ENCODE results near the gene ALG11. TPM values are rescaled to one million over a fixed set of nuclear protein-coding genes. Genes with fewer than 3 reads are reported as not detected.

Gene ALG11
- total RNA-seq, 1 experiment from 2014 or later = 10.3 TPM

DNA sequence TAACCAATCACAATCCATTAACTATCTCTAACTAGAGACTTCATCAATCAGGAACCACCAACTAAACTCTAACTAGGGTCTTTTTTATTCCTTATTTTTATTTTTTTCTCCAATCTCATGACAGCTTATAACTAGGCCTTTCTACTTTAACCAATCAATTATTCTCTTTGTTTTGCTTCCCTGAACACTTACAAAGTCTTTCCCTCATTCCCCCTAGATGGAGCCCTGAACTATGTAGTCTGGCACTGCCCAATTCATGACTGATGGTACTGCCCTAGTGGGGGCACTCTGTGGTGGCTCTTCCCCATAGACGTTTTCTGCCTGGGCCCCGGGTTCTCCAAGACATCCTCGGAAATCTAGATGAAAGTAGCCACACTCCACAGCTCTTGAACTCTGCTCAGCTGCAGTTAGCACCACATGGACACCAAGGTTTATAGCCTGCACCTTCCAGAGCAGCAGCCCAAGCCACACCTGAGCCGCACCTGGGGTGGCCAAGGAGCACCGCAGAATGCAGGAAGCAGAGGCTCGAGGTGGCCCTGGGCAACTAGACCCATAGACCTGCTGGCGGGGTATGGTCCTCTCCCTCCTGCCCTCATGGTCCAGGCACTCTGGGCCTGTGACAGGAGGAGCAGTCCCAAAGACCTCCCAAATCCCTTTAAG lies 7.6 kb upstream of the ALG11 start:
- peaks cover 2% of the 10 kb centered on the region; the same call in 1 of the 2 replicates for H3K27me3 ChIP-seq (ENCODE audit: control insufficient read depth, insufficient read depth, low read length)
- H3K4me3 ChIP-seq (ENCODE audit: insufficient read depth, low read depth, low read length) = no peak overlapping the region
- DNase-seq = no peak
- H3K36me3 ChIP-seq (replicated peaks; ENCODE audit: control insufficient read depth, insufficient read depth, low read length) = no peaks in the 10 kb centered on the region

DNA sequence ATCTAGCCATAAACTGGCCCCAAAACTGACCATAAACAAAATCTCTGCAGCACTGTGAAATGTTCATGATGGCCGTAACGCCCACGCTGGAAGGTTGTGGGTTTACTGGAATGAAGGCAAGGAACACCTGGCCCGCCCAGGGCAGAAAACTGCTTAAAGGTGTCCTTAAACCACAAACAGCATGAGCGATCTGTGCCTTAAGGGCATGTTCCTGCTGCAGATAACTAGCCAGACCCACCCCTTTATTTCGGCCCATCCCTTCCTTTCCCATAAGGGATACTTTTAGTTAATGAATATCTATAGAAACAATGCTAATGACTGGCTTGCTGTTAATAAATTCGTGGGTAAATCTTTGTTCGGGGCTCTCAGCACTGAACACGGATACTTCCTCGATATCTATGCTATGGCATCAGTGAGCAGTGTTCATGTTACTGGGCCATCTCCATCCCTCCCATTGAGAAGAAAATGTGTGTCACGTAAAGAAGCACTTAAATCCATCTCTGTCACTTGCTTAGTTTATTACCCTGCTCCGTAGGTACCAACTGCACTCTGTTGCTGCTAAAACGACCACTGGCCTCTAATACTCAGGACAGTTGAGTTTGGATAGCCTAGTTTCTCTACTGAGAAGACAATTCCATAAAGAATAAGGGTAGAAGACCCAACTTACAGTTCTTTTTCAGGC lies 6.2 kb upstream of the ALG11 start:
- no peak for DNase-seq
- peaks cover 15% of the 10 kb centered on the region for H3K27me3 ChIP-seq (ENCODE audit: control insufficient read depth, insufficient read depth, low read length)
- no peaks in the 10 kb centered on the region for H3K36me3 ChIP-seq (replicated peaks; ENCODE audit: control insufficient read depth, insufficient read depth, low read length)
- H3K4me3 ChIP-seq (ENCODE audit: insufficient read depth, low read depth, low read length) = no peak overlapping the region

DNA sequence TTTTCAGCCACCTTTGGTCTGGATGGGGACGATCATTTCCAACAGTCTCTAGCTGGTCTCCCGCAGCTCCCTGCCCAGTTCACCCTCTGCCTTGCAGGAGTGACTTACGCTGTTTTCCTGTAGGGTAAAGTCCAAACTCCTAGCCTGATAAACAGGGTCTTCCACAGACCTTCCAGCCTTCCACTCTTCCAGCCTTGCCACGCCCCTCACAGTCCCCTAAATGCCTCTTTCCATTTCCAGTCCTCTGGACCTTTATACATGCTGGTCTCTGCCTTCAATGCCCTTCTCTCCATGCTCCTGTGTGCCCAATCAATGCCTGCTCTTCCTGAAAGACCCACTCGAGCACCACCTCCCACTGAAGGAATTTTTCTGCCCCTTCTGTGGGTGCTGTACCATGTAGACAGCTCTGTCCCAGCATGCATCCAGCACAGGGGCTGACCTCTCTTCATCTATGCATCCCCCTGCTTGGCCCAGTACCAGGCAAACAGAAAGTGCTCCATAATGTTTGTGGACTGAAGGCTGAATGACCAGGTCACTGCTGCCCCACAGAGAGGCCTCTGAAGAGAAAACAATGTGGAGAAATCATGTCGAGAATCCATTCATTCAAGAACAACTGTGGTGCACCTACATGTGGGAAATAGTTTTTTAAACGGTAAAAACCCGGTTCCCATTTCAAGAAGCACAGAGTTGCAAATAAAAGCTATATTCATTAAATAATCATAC lies 5.5 kb upstream of the ALG11 start:
- DNase-seq = no peak

DNA sequence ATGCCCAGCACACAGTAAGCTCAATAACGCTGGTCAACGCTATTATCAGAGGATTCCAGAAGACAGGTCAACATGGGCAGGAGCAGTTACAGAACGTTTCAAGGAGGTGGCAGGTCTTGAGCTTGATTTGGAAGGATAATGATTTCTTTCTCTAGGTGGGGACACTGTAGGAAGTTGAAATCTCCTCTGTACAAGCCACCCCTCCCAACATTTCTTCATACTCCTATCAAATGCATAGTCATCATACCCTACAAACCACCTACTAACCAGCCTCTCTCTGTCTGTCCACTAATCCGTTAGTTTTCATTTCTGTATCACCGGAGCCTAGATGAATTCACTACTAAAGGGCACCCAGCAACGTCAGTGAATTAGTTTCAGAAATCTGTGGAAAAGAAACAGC lies 2.3 kb upstream of the ALG11 start:
- no peak for DNase-seq
- peaks cover 23% of the 10 kb centered on the region for H3K27me3 ChIP-seq (ENCODE audit: control insufficient read depth, insufficient read depth, low read length)
- no peak overlapping the region for H3K4me3 ChIP-seq (ENCODE audit: insufficient read depth, low read depth, low read length)
- no peaks in the 10 kb centered on the region for H3K36me3 ChIP-seq (replicated peaks; ENCODE audit: control insufficient read depth, insufficient read depth, low read length)

More for the DNA sequence above, 5.5 kb upstream of the ALG11 start:
- no peak overlapping the region for H3K4me3 ChIP-seq (ENCODE audit: insufficient read depth, low read depth, low read length)
- H3K36me3 ChIP-seq (replicated peaks; ENCODE audit: control insufficient read depth, insufficient read depth, low read length) = no peaks in the 10 kb centered on the region
- H3K27me3 ChIP-seq (ENCODE audit: control insufficient read depth, insufficient read depth, low read length) = peaks cover 22% of the 10 kb centered on the region

DNA sequence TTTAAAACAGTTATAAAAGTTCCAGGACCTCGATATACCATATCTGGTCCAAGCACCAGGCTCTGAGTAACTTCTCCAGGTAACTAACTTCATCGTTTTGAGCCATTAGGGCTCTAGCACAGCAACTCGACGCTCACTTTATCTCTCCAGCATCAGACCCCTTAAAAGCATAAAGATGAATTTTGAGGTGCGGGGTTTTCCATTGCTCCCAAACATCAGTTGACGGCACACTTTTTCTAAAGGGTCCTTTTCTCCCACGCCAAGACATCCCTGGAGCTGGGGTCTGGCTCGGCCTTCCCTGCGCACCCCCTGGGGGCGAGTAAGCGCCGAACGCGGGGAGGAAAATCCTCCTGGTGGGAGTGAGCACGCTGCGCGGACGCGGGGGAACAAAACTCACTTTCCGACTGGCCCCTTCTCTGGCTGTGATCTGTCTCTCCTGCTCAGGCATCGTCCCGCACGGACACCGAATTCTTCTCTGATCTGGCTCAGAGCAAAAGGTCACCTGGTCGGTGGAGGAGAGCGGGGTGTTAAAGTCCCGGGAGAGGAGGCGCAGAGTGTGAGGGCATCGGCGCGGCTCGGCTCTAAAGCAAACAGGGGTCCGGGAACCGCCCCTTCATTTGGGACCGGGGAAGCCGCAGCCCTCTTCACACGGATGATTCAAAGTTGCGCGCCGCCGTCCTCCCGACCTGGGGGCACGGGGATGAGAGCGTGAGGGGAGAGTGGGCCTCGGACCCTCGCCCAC lies 1.1 kb upstream of the ALG11 start, which contains the start of gene ATP7B:
Gene ATP7B, minus strand, starts transcription at position 561 of the 742 bp plus-strand sequence. Its CDS starts 113 bp downstream, at position 448.
- DNase-seq = peak; percentile 86

DNA sequence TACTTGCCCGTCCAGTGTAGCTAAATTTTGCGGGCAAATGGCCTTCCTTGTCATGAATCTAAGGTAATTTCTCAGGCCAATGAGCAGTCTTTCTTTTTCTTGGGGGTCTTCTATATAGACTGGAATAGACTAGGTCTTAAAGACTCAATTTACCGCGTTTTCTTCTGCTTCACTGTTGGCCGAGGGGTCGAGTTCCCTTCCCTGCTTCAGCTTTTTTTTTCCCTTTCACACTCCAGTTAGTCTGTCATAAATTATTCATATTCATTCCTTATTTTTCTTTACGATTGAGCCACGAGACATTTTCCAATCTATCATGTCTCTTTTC lies 276 bp downstream of the ALG11 start:
- H3K36me3 ChIP-seq (replicated peaks; ENCODE audit: control insufficient read depth, insufficient read depth, low read length) = no peaks in the 10 kb centered on the region
- H3K27me3 ChIP-seq (ENCODE audit: control insufficient read depth, insufficient read depth, low read length) = peaks cover 23% of the 10 kb centered on the region
- no peak for DNase-seq
- peak overlapping the region; percentile 93 for H3K4me3 ChIP-seq (ENCODE audit: insufficient read depth, low read depth, low read length)

More for the DNA sequence above, 1.1 kb upstream of the ALG11 start, which contains the start of gene ATP7B:
- H3K4me3 ChIP-seq (ENCODE audit: insufficient read depth, low read depth, low read length) = peak within 1 kb of the TSS; percentile 93
- H3K36me3 ChIP-seq (replicated peaks; ENCODE audit: control insufficient read depth, insufficient read depth, low read length) = no peaks in the 10 kb centered on the region
- peaks cover 23% of the 10 kb centered on the region for H3K27me3 ChIP-seq (ENCODE audit: control insufficient read depth, insufficient read depth, low read length)

DNA sequence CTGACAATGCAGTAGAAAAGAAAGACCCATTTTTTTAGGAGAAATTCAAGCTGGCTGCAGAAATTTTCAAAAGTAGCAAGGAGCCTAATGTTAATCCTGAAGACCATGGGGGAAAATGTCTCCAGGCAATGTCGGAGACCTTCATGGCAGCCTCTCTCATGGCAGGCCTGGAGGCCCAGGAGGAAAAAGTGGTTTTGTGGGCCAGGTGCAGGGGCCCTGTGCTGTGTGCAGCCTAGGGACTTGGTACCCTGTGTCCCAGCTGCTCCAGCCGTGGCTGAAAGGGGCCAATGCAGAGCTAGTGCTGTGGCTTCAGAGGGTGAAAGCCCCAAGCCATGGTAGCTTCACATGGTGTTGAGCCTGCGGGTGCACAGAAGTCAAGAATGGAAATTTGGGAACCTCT lies 4.1 kb downstream of the ALG11 start:
- no peak for DNase-seq
- no peak overlapping the region for H3K4me3 ChIP-seq (ENCODE audit: insufficient read depth, low read depth, low read length)
- H3K36me3 ChIP-seq (replicated peaks; ENCODE audit: control insufficient read depth, insufficient read depth, low read length) = peaks cover 2% of the 10 kb centered on the region; the same call in 1 of the 2 replicates
- peaks cover 4% of the 10 kb centered on the region; the same call in 1 of the 2 replicates for H3K27me3 ChIP-seq (ENCODE audit: control insufficient read depth, insufficient read depth, low read length)

DNA sequence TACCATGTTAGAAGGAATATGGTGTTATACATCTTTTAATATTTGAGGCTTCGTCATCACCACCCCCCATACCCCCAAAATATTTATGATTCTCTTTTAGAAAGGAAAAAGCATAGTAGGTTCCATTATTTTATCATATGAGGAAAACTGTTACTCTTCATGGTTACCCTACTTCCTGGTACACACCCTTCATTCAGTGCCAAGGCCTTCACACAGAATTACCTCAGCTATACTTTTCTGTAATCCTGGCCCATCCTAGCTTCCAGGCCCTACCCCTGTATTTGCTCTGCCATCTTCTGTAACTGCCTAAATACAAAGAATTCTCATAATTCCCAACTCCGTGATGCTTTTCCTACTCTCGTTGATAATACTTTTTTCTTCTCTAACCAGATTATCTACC lies 8.0 kb downstream of the ALG11 start:
- no peak for DNase-seq
- H3K36me3 ChIP-seq (replicated peaks; ENCODE audit: control insufficient read depth, insufficient read depth, low read length) = peaks cover 9% of the 10 kb centered on the region
- H3K4me3 ChIP-seq (ENCODE audit: insufficient read depth, low read depth, low read length) = no peak overlapping the region
- H3K27me3 ChIP-seq (ENCODE audit: control insufficient read depth, insufficient read depth, low read length) = no peaks in the 10 kb centered on the region

DNA sequence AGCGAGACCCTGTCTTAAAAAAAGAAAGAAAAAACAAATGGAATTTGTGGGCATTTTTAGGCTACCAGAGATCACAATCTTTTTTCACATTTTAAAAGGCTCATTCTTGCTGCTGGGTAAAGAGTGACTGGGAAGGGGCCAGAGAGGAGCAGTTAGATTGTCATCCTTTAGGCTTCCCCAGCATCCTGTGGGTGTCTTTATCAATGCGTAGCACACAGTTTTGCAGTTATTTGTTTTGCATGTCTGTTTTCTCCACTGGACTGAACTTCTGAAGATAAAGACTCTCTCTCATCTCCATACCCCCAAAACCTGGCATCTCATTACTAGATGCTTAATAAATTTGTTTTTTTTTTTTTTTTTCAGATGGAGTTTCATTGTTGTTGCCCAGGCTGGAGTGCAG lies 10.2 kb downstream of the ALG11 start:
- no peak overlapping the region for H3K4me3 ChIP-seq (ENCODE audit: insufficient read depth, low read depth, low read length)
- no peak for DNase-seq
- no peaks in the 10 kb centered on the region for H3K27me3 ChIP-seq (ENCODE audit: control insufficient read depth, insufficient read depth, low read length)
- peaks cover 23% of the 10 kb centered on the region for H3K36me3 ChIP-seq (replicated peaks; ENCODE audit: control insufficient read depth, insufficient read depth, low read length)

DNA sequence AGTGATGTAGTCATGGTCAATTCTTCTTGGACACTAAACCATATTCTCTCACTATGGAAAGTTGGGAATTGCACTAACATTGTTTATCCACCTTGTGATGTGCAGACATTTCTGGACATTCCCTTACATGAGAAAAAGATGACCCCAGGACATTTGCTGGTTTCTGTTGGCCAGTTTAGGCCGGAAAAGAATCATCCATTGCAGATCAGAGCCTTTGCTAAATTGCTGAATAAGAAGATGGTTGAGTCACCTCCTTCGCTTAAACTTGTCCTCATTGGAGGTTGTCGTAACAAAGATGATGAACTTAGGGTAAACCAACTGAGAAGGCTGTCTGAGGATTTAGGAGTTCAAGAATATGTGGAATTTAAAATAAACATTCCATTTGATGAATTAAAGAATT lies 12.3 kb downstream of the ALG11 start, which contains the start of gene UTP14C:
Gene UTP14C, plus strand, starts transcription at position 211 of the 400 bp plus-strand sequence. CDS start 4,114 bp downstream, outside the sequence.
- no peak for DNase-seq
- Histone ChIP-seq H3K36me3 (replicated peaks; ENCODE audit: control insufficient read depth, insufficient read depth, low read length) (peaks cover 33% of the 10 kb centered on the region), H3K4me3 (ENCODE audit: insufficient read depth, low read depth, low read length) (no peak within 1 kb of the TSS), H3K27me3 (ENCODE audit: control insufficient read depth, insufficient read depth, low read length) (no peaks in the 10 kb centered on the region)

DNA sequence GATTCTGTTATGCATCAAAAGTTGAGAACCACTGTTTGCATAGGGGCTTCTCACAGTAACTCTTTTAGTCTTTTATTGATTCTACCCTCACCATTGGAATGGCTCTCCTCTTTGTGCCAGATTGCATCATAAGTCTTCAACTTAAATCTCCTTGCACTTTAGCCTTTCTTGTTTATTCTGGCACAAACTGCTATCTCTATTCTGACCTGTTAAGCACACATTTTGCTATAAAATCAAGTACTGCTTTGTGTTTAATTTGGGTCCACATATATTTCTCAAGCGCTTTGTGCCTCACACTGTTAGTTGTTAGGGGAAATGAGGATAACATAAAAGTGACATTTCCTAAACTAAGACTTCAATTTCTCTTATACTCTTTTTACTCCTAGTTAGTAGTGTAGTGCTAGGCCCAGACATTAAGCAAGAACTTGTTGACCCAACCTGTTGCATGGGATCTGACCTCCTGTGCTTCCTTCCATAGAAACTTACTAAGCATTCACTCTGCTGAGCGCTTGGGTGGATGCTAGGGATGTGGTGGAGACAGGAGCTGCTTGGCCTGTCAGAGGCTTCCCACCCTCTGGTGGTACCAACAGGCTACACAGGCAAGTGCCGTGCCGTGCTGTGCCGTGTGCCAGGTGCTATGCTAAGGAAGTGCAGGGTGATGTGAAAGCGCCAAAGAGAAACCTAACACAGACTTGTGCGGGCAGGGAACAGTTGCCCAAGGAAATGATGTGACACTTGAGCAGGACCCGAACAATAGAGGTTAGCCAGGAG lies 13.5 kb downstream of the ALG11 start:
- DNase-seq = no peak
- Histone ChIP-seq H3K36me3 (replicated peaks; ENCODE audit: control insufficient read depth, insufficient read depth, low read length) (peaks cover 31% of the 10 kb centered on the region), H3K4me3 (ENCODE audit: insufficient read depth, low read depth, low read length) (no peak overlapping the region), H3K27me3 (ENCODE audit: control insufficient read depth, insufficient read depth, low read length) (no peaks in the 10 kb centered on the region)

DNA sequence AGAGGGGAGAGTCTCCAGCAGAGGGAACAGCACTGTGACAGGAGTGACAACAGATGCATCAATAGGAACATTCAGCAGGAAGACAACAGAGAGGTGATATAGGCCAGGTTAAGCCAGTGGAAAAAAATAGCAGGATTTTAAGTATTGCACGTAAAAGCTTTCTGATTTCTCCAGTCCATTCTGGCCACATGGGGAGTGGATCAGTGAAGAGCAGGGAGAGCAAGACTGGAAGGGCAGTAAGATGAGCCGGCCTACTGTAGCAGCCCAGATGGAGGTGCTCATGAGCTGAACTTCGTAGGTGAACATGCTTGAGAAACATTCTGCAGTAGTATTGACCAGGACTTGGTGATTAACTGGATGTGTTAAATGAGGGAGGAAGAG lies 14.0 kb downstream of the ALG11 start:
- Histone ChIP-seq H3K36me3 (replicated peaks; ENCODE audit: control insufficient read depth, insufficient read depth, low read length) (peaks cover 31% of the 10 kb centered on the region), H3K27me3 (ENCODE audit: control insufficient read depth, insufficient read depth, low read length) (no peaks in the 10 kb centered on the region), H3K4me3 (ENCODE audit: insufficient read depth, low read depth, low read length) (no peak overlapping the region)
- DNase-seq = peak; percentile 30

DNA sequence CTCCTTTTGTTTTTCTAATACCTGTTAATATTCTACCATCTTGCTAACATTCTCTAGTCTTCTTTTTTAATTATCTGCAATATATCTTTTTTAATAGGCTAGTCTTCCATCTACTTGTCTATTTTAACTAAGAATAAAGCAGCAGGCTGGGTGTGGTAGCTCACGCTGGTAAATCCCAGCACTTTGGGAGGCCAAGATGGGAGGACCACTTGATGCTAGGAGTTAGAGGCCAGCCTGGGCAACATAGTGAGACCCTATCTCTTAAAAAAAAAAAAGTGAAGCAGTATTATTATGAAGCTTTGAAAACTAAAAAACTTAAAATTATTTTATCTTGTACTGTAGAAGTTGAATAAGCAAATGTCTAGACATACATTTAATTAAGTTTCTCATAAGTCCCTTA lies 15.6 kb downstream of the ALG11 start:
- Histone ChIP-seq H3K27me3 (ENCODE audit: control insufficient read depth, insufficient read depth, low read length) (no peaks in the 10 kb centered on the region), H3K4me3 (ENCODE audit: insufficient read depth, low read depth, low read length) (no peak overlapping the region), H3K36me3 (replicated peaks; ENCODE audit: control insufficient read depth, insufficient read depth, low read length) (peaks cover 26% of the 10 kb centered on the region)
- DNase-seq = no peak

DNA sequence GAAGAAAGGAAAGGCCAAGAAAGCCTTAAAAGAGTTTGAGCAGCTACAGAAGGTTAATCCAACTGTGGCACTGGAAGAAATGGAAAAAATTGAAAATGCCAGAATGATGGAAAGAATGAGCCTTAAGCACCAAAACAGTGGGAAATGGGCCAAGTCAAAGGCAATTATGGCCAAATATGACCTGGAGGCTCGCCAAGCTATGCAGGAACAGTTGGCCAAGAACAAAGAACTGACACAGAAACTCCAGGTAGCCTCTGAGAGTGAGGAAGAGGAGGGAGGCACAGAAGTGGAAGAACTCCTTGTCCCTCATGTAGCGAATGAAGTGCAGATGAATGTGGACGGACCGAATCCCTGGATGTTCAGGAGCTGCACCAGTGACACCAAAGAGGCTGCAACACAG lies 17.4 kb downstream of the ALG11 start:
- Histone ChIP-seq H3K27me3 (ENCODE audit: control insufficient read depth, insufficient read depth, low read length) (no peaks in the 10 kb centered on the region), H3K36me3 (replicated peaks; ENCODE audit: control insufficient read depth, insufficient read depth, low read length) (peaks cover 25% of the 10 kb centered on the region), H3K4me3 (ENCODE audit: insufficient read depth, low read depth, low read length) (no peak overlapping the region)
- no peak for DNase-seq
